Measurements from ENCODE around the gene LRRC3C.

- TF ChIP-seq CTCF (IDR thresholded peaks at IDR 0.05) (no peak), EZH2 (IDR thresholded peaks at IDR 0.05; ENCODE audit: borderline replicate concordance, insufficient read depth, low read depth, low read length, poor library complexity, severe bottlenecking) (no peak)
Measured at GRCh38 chr17:39904990-39905288, 22.6 kb upstream of the LRRC3C start.

Data from B cell (primary cell).